ENCODE results near the gene NOS1.

DNA sequence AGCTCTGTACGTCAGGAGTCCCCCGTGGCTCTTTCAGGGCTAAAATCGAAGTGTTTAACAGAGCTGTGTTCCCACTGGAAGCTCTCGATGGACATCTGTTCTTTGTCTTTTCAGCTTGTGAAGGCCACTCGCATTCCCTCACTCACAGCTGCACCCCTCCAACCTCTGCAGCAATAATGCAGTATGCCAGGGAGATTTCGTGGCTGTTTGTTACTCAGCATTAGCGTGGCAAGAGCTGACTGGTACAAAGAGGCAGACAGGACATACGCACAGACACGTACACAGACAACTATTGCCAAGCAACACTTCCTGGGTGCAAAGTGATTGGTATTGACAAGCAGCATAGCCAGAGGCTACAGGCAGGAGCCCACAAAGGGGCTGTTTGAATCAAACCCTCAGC, 159.4 kb downstream of the NOS1 start:
- TF ChIP-seq, protein P1, sequence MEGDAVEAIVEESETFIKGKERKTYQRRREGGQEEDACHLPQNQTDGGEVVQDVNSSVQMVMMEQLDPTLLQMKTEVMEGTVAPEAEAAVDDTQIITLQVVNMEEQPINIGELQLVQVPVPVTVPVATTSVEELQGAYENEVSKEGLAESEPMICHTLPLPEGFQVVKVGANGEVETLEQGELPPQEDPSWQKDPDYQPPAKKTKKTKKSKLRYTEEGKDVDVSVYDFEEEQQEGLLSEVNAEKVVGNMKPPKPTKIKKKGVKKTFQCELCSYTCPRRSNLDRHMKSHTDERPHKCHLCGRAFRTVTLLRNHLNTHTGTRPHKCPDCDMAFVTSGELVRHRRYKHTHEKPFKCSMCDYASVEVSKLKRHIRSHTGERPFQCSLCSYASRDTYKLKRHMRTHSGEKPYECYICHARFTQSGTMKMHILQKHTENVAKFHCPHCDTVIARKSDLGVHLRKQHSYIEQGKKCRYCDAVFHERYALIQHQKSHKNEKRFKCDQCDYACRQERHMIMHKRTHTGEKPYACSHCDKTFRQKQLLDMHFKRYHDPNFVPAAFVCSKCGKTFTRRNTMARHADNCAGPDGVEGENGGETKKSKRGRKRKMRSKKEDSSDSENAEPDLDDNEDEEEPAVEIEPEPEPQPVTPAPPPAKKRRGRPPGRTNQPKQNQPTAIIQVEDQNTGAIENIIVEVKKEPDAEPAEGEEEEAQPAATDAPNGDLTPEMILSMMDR (IDR thresholded peaks at IDR 0.05): no peak
- TF ChIP-seq POLR2A (IDR thresholded peaks at IDR 0.05) (no peak), POLR2AphosphoS5 (IDR thresholded peaks at IDR 0.05; ENCODE audit: insufficient read depth in 1 of 2, low read depth in 1 of 2) (no peak)
